Epithelial cell of proximal tubule (primary cell): ENCODE results near the gene FXYD5. TPM values are rescaled to one million over a fixed set of nuclear protein-coding genes. Genes with fewer than 3 reads are reported as not detected.

Experiments used
- DNase-seq: peaks from one replicate; pipeline ENCODE4 v3.0.0-alpha.2; 2011; ENCODE audit warnings: low read depth
- H3K4me3 ChIP-seq: 2 replicates; pipeline ENCODE4 v1.5.1; 2011; ENCODE audit warnings: low read depth, mild to moderate bottlenecking, low read length
- CTCF ChIP-seq: conservative IDR thresholded peaks from 2 replicates; pipeline ENCODE4 v1.5.1; 2012; ENCODE audit warnings: low read depth, mild to moderate bottlenecking, low read length
- total RNA-seq: library from RNA; depleted of rRNA; stranded (reverse); fragments of >200 nt; gene quantifications from 2 replicates; pipeline ENCODE4 v1.2.3, GENCODE V29; 2015

Gene FXYD5
- total RNA-seq, 1 donor from 2014 or later, result 107 TPM

GRCh38 chr19:35108730-35109129, 45.8 kb upstream of the FXYD5 start:
- TF ChIP-seq CTCF, result no peak
- no peak overlapping the region for H3K4me3 ChIP-seq
- no peak for DNase-seq

GRCh38 chr19:35109395-35110112, 45.0 kb upstream of the FXYD5 start:
- no peak overlapping the region for H3K4me3 ChIP-seq
- TF ChIP-seq CTCF, result no peak
- DNase-seq, result no peak

GRCh38 chr19:35110974-35111373, 43.6 kb upstream of the FXYD5 start:
- no peak for TF ChIP-seq CTCF
- no peak overlapping the region for H3K4me3 ChIP-seq
- DNase-seq, result no peak

- H3K4me3 ChIP-seq, result no peak overlapping the region
- no peak for DNase-seq
- TF ChIP-seq CTCF, result no peak
Observed at GRCh38 chr19:35112995-35113688, 41.4 kb upstream of the FXYD5 start.

GRCh38 chr19:35114353-35115176, 40.0 kb upstream of the FXYD5 start:
- peak; percentile 97 for TF ChIP-seq CTCF
- no peak for DNase-seq
- H3K4me3 ChIP-seq, result no peak overlapping the region

- no peak for DNase-seq
- no peak within 1 kb of the TSS for H3K4me3 ChIP-seq
- no peak for TF ChIP-seq CTCF
Observed at GRCh38 chr19:35115177-35115951, 39.2 kb upstream of the FXYD5 start, which contains the start of gene FXYD3. TSS of gene FXYD3 (plus strand) at chr19:35115823. CDS start at chr19:35119377, 3,554 bp downstream.
